GM19193 (cell line): ENCODE data around the gene CLIC6.

Source experiments
- POLR2A ChIP-seq: IDR thresholded peaks from 4 replicates; pipeline ENCODE4 v1.6.1; 2011; ENCODE audit not compliant: insufficient read depth, insufficient read length; ENCODE audit errors: extremely low read depth

CLIC6 gene

GRCh38 chr21:34698270-34699015, 29.6 kb downstream of the CLIC6 start:
- no peak for TF ChIP-seq POLR2A

GRCh38 chr21:34700605-34701004, 31.8 kb downstream of the CLIC6 start:
- no peak for TF ChIP-seq POLR2A

- TF ChIP-seq POLR2A, result no peak
Observed at GRCh38 chr21:34701726-34702125, 32.9 kb downstream of the CLIC6 start.

- no peak for TF ChIP-seq POLR2A
Observed at GRCh38 chr21:34702341-34703170, 33.8 kb downstream of the CLIC6 start.

GRCh38 chr21:34703571-34703970, 34.8 kb downstream of the CLIC6 start:
- TF ChIP-seq POLR2A, result no peak

GRCh38 chr21:34704119-34704518, 35.3 kb downstream of the CLIC6 start:
- TF ChIP-seq POLR2A, result no peak

GRCh38 chr21:34705011-34705410, 36.2 kb downstream of the CLIC6 start:
- no peak for TF ChIP-seq POLR2A

GRCh38 chr21:34706337-34706736, 37.5 kb downstream of the CLIC6 start:
- TF ChIP-seq POLR2A, result no peak

GRCh38 chr21:34707876-34708325, 39.1 kb downstream of the CLIC6 start:
- TF ChIP-seq POLR2A, result no peak

GRCh38 chr21:34713621-34714020, 44.8 kb downstream of the CLIC6 start:
- no peak for TF ChIP-seq POLR2A

GRCh38 chr21:34715518-34715917, 46.7 kb downstream of the CLIC6 start:
- TF ChIP-seq POLR2A, result no peak

- no peak for TF ChIP-seq POLR2A
Observed at GRCh38 chr21:34715985-34716596, 47.3 kb downstream of the CLIC6 start.

- TF ChIP-seq POLR2A, result no peak
Observed at GRCh38 chr21:34722684-34723300, 54.0 kb downstream of the CLIC6 start.

GRCh38 chr21:34724131-34724856, 55.5 kb downstream of the CLIC6 start:
- TF ChIP-seq POLR2A, result no peak

GRCh38 chr21:34724857-34725195, 56.0 kb downstream of the CLIC6 start:
- TF ChIP-seq POLR2A, result no peak

GRCh38 chr21:34726627-34727337, 58.0 kb downstream of the CLIC6 start:
- TF ChIP-seq POLR2A, result no peak
